Upper lobe of right lung (tissue), 1 donor: ENCODE results near the gene FBRSL1. TPM values are rescaled to one million over a fixed set of nuclear protein-coding genes. Genes with fewer than 3 reads are reported as not detected.

ENCODE experiments used
- ATAC-seq: fragments of 200-7000 bp; cut with Tn5 transposase; one replicate; pipeline ENCODE4 v1.9.1; 2020; ENCODE audit warnings: mild to moderate bottlenecking, moderate library complexity
- DNase-seq: peaks from one replicate; pipeline ENCODE4 v3.0.0-alpha.2; 2020
- H3K27ac ChIP-seq: fragments of 200-600 bp; one replicate; pipeline ENCODE4 v1.8.0; 2022
- H3K27me3 ChIP-seq: fragments of 200-600 bp; one replicate; pipeline ENCODE4 v1.8.0; 2022; ENCODE audit warnings: mild to moderate bottlenecking
- H3K36me3 ChIP-seq: fragments of 200-600 bp; one replicate; pipeline ENCODE4 v1.8.0; 2022
- H3K4me1 ChIP-seq: fragments of 200-600 bp; one replicate; pipeline ENCODE4 v1.8.0; 2022
- H3K4me3 ChIP-seq: fragments of 200-600 bp; one replicate; pipeline ENCODE4 v1.8.0; 2022; ENCODE audit warnings: mild to moderate bottlenecking
- H3K9me3 ChIP-seq: fragments of 200-600 bp; one replicate; pipeline ENCODE4 v1.8.0; 2022
- intact Hi-C: fragments of 100-400 bp; cut with DNase I; formaldehyde crosslinking; loops from one replicate; pipeline ENCODE4 v1.11.0; 2022
- total RNA-seq: library from RNA; stranded (reverse); fragmentation: NEBNext Ultra II Directional; extraction: Animal tissue kit (Norgen Biotek cat#: 25700); gene quantifications from one replicate; pipeline ENCODE4 v1.2.1, GENCODE V29; 2021
- TF ChIP-seq, protein P1 (sequence below): fragments of 200-600 bp; IDR thresholded peaks from one replicate; pipeline ENCODE4 v1.8.0; 2022; ENCODE audit warnings: antibody characterized with exemption
- donor health status: DM: no; HTN: yes; CAD: no; lungs with severe emphysema.

Gene FBRSL1
- total RNA-seq, 1 donor from 2014 or later = 49.5 TPM

DNA sequence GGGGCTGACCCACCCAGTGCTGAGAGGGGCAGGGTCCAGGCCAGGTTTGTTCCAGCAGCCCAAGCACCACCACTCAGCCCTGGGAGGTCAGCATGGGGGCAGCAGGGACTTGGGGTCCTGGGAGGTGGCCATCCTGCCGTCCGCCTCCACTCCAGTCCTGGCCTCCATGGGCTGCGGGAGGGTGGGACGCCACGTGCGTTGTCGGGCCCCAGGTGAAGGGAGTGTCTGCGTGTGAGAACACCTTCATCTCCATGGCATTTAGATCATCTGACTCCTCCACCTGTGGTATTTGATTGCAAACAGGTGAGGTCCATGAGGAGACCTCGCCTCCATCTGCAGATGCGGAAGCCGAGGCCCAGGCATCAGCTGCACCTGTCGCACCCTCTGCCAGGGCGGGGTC is 44.1 kb downstream of the FBRSL1 start:
- Histone ChIP-seq H3K27ac (no peak overlapping the region), H3K4me1 (no peaks in the 10 kb centered on the region), H3K27me3 (no peaks in the 10 kb centered on the region), H3K36me3 (no peaks in the 10 kb centered on the region), H3K4me3 (no peak overlapping the region), H3K9me3 (no peaks in the 10 kb centered on the region)
- TF ChIP-seq, protein P1, sequence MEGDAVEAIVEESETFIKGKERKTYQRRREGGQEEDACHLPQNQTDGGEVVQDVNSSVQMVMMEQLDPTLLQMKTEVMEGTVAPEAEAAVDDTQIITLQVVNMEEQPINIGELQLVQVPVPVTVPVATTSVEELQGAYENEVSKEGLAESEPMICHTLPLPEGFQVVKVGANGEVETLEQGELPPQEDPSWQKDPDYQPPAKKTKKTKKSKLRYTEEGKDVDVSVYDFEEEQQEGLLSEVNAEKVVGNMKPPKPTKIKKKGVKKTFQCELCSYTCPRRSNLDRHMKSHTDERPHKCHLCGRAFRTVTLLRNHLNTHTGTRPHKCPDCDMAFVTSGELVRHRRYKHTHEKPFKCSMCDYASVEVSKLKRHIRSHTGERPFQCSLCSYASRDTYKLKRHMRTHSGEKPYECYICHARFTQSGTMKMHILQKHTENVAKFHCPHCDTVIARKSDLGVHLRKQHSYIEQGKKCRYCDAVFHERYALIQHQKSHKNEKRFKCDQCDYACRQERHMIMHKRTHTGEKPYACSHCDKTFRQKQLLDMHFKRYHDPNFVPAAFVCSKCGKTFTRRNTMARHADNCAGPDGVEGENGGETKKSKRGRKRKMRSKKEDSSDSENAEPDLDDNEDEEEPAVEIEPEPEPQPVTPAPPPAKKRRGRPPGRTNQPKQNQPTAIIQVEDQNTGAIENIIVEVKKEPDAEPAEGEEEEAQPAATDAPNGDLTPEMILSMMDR = no peak
- intact Hi-C loops = no loop called here
- ATAC-seq (no peak), DNase-seq (no peak)

DNA sequence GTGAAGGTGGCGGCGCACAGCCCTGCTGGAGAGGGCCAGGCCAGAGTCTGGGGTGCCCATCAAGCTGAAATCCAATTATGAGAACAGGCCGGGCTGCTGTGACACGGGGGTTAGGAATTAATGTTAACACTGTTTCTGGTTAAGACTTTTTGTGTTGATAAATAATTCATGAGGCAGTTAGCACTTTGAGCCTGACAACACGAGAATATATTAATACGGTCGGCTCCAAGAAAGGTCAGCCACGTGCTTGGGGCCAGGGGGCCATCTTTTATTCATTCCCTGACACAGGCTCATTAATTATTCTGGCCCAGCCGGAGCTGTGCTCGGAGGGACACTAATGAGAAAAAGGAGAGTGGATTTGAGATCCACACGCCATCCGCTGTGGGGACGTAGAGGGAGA is 45.1 kb downstream of the FBRSL1 start:
- intact Hi-C loops = no loop called here
- H3K27ac ChIP-seq = no peak overlapping the region
- DNase-seq = no peak
- H3K27me3 ChIP-seq = no peaks in the 10 kb centered on the region
- no peaks in the 10 kb centered on the region for H3K4me1 ChIP-seq
- H3K36me3 ChIP-seq = no peaks in the 10 kb centered on the region
- H3K9me3 ChIP-seq = no peaks in the 10 kb centered on the region
- TF ChIP-seq, protein P1 = no peak
- H3K4me3 ChIP-seq = no peak overlapping the region
- no peak for ATAC-seq

DNA sequence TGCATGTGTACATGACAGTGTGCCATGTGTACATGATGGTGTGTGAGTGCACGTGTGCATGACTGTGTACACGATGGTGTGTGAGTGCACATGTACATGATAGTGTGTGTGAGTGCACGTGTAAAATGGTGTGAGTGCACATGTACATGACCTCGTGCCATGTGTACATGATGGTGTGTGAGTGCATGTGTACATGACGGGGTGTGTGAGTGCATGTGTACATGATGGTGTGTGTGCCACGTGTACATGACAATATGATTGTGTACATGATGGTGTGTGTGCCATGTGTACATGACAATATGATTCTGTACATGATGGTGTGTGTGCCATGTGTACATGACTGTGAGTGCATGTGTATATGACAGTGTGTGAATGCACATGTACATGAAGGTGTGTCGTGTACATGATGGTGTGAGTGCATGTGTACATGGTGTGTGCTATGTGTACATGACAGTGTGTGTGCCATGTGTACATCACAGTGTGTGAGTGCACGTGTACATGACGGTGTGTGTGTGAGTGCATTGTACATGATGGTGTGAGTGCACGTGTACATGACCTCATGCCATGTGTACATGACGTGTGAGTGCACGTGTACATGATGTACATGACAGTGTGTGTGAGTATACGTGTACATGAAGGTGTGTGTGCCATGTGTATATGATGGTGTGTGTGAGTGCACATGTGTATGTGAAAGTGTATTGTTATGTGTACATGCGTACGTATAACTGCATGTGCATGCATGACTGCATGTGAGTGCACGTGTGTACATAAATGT is 46.3 kb downstream of the FBRSL1 start:
- no peak for ATAC-seq
- Histone ChIP-seq H3K36me3 (no peaks in the 10 kb centered on the region), H3K4me3 (no peak overlapping the region), H3K27ac (no peak overlapping the region), H3K4me1 (no peaks in the 10 kb centered on the region), H3K9me3 (no peaks in the 10 kb centered on the region), H3K27me3 (no peaks in the 10 kb centered on the region)
- no peak for DNase-seq
- intact Hi-C loops = no loop called here
- TF ChIP-seq, protein P1 = no peak

DNA sequence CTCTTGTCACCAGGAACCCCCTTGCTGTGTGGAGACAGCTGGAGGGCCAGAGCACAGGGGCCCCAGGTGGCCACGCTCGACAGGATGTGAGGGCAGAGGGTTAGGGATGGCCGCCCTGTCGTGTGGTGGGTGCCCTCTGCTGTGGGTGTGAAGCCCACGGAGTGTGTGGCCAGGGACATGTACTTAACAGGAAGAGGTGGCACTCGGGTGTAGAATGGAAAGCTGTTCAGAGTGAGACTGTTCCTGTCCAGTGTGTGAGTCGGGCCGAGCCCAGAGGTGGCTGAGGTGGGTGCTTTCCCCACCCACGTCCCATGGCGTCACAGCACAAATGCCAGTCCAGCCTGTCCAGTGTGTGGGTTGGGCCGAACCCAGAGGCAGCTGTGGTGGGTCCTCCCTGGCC is 47.1 kb downstream of the FBRSL1 start:
- Histone ChIP-seq H3K9me3 (no peaks in the 10 kb centered on the region), H3K36me3 (no peaks in the 10 kb centered on the region), H3K27me3 (no peaks in the 10 kb centered on the region), H3K27ac (no peak overlapping the region), H3K4me3 (no peak overlapping the region), H3K4me1 (no peaks in the 10 kb centered on the region)
- no peak for ATAC-seq
- TF ChIP-seq, protein P1 = no peak
- intact Hi-C loops = no loop called here
- no peak for DNase-seq

DNA sequence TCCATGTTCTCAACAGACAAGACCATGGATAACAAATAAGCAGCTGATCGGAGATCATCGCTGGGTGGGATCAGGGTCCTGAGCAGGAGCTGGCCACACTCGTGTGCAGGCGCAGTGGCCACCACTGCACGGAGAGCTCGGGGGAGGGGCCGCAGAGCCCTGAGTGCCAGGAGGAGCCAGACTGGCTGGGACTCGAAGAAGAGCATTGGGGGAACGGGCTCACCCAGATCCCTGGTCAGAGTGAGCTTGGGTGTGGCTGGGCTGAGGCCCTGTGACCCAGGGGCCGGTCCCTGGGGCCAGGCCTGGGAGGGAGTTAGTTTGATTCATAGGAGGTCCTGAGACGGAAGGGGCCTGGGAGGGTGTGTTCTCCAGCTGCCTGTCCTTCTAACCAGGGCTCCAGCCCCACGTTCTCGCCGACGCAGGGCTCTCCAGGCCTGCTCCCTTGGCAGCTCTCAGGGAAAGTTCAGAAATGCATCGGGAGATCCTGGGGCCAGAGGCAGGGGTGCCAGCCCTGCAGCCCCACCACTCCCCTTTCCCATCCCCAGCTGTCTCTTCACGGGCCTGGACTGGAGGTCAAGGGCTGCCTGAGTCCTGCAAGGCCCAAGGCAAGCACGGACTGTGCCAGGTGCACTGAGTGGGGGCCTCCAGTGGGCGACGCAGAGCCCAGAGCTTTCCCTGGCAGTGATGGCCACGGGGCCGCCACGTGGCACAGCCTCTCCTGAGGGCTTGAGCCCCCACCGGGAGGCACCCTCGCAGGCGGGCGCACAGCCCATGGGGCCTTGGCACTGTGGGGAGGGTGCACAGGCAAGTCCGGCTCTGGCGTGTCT is 48.1 kb downstream of the FBRSL1 start:
- intact Hi-C loops = no loop called here
- H3K4me1 ChIP-seq = no peaks in the 10 kb centered on the region
- TF ChIP-seq, protein P1 = no peak
- no peaks in the 10 kb centered on the region for H3K36me3 ChIP-seq
- H3K4me3 ChIP-seq = no peak overlapping the region
- no peak for ATAC-seq
- DNase-seq = no peak
- no peaks in the 10 kb centered on the region for H3K27me3 ChIP-seq
- no peaks in the 10 kb centered on the region for H3K9me3 ChIP-seq
- H3K27ac ChIP-seq = no peak overlapping the region
